HL-60/S4 treated with retinoic acid at 250 ng/mL for 4 days and 3 days (cell line): ENCODE results near the gene CHPT1.
"Not testable (repeated sequence)": the region's sequence is repeated elsewhere in the genome, so short reads cannot be mapped to it uniquely, and the experiment has no call there.

Experiments
- in situ Hi-C: fragments of 300-500 bp; cut with MboI; formaldehyde crosslinking; loops from 2 replicates; pipeline ENCODE4 v1.7.0; 2022; ENCODE audit warnings: low sequenced_read_pairs

CHPT1 gene

GRCh38 chr12:101697197-101697929, at the start of gene CHPT1:
CHPT1 (plus strand) TSS chr12:101697640; CDS start chr12:101697862, 222 bp downstream.
- in situ Hi-C loops, result no loop called here

DNA sequence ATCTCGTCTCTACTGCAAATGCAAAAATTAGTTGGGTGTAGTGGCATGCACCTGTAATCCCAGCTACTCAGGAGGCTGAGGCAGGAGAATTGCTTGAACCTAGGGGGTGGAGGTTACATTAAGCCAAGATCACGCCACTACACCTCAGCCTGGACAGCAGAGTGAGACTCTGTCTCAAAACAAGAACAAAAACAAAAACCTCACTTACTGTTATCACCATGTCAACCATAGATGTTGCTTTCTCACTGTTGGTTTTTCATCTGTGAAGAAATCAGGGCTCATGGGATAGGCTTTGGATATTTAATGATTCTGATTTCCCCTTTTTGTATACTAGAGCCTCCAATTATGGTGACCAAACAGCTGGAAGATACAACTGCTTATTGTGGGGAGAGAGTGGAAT, 49.7 kb upstream of the CHPT1 start:
- in situ Hi-C loops, result no loop called here

DNA sequence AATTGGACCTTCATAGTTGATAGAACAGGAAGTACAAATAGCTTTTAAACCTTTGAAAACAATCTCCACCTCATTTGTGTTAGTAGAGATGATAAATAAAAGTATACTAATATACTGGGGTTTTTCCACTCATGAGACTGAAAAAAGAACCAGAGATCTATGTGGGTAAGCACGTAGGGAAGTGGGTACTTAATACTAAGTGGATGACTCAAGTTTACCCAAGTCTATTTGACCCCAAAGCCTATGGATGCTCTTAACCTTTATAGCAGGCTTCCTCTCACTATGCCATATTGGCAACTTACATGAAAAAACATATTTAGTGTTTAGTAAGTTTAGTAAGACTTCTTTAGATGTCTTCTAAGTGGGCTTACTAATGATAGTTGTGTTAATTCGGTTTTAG, 49.2 kb upstream of the CHPT1 start:
- in situ Hi-C loops, result no loop called here

GRCh38 chr12:101650346-101651117, 46.9 kb upstream of the CHPT1 start:
- in situ Hi-C loops, result no loop called here

GRCh38 chr12:101653030-101653429, 44.4 kb upstream of the CHPT1 start:
- in situ Hi-C loops, result no loop called here

DNA sequence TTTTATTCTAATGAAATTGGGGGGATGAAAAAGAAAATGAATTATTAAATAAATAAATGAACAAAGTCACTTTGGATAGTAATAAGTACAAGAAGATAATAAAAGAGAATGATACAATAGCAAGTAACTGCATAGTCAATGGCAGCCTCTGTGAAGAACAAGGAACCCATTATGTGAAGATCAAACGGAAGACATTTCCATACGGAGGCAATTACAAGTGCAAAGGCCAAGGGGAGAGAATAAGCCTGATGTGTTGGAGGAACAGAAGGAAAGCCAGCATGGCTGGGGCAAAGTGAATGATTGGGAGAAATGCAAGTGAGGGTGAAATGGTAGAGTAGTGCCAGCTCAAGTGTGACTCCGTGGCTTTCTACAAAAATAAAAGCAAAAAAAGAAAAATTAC, 43.9 kb upstream of the CHPT1 start:
- in situ Hi-C loops, result no loop called here

GRCh38 chr12:101654442-101654841, 43.0 kb upstream of the CHPT1 start:
- in situ Hi-C loops, result no loop called here

- in situ Hi-C loops, result no loop called here
Observed at GRCh38 chr12:101655393-101655792, 42.0 kb upstream of the CHPT1 start.

DNA sequence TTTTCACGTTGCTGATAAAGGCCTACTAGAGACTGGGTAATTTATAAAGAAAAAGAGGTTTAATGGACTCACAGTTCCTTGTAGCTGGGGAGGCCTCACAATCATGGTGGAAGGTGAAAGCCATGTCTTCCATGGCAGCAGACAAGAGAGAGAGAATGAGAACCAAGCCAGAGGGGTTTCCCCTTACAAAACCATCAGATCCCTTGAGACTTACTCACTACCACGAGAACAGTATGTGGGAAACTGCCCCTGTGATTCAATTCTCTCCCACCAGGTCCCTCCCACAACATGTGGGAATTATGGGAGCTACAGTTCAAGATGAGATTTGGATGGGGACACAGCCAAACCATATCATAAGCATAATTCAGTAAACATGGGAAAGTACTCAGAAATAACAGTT, 36.8 kb upstream of the CHPT1 start:
- in situ Hi-C loops, result not testable (repeated sequence)

- in situ Hi-C loops, result no loop called here
Observed at GRCh38 chr12:101663298-101663697, 34.1 kb upstream of the CHPT1 start.

DNA sequence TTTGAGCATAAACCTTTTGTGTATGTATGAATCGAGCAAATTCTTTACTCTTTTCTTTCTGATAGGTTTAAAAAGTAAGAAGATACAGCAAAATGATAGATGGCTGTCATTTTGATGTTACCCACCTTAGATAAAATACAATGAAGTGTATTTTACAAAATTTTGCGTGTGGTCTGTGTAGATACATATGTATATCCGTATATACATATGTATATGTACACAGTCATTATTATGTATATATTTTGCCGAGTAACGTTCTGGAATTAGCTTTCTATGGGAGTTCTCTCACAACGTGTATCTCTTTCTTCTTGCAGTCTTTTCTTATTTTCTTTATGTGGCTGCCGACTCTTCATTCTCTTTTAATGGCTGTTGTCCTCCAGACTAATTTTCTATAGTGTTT, 32.4 kb upstream of the CHPT1 start:
- in situ Hi-C loops, result no loop called here

- in situ Hi-C loops, result no loop called here
Observed at GRCh38 chr12:101666052-101666728, 31.2 kb upstream of the CHPT1 start.

- in situ Hi-C loops, result no loop called here
Observed at GRCh38 chr12:101667591-101667990, 29.8 kb upstream of the CHPT1 start.

GRCh38 chr12:101670007-101670671, 27.3 kb upstream of the CHPT1 start:
- in situ Hi-C loops, result no loop called here

DNA sequence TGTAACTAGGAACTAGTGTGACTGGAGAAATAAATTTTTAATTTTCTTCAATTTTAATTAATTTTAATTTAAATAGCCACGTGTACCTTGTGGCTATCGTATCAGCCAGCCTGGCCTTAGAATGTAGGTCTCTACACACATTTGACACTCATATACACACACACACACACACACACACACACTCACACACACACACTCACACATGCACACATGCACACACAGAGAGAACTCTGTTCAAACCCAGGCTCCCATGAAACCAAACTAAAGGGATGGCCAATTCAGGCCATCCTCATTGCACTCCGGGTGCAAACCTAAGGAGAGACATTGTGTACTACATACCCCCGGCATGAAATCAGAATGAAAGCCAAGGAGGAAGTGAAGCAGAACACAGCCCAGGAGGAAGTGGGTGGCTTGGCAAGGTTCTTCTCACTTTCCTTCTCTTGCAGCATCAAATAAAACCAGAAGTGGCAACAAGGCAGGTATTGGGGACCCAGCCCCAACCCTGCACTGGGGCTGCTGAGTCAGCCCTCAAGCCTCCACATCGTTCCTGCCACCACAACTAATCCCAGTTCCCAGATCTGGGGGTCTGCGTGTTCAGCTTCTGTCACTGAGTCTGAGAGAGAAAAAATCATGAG, 26.2 kb upstream of the CHPT1 start:
- in situ Hi-C loops, result no loop called here

GRCh38 chr12:101671833-101672232, 25.6 kb upstream of the CHPT1 start:
- in situ Hi-C loops, result no loop called here

DNA sequence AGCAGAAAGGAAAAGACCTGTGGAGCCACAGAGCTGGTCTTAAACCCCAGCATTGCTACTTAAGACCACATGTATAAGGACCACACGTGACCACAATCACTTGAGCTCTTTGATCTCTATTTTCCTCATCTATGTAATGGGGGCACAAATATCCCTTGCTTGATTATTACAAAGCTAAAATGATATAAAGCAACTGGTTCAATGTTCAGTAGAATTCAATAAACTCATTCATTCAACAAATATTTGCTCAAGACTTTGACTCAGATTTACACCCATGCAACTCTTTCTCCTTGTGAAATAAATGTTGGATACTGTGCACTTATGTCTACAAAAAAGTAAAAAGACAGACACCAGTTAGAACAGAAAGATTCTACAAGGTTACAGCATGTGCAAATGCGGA, 21.9 kb upstream of the CHPT1 start:
- in situ Hi-C loops, result no loop called here

DNA sequence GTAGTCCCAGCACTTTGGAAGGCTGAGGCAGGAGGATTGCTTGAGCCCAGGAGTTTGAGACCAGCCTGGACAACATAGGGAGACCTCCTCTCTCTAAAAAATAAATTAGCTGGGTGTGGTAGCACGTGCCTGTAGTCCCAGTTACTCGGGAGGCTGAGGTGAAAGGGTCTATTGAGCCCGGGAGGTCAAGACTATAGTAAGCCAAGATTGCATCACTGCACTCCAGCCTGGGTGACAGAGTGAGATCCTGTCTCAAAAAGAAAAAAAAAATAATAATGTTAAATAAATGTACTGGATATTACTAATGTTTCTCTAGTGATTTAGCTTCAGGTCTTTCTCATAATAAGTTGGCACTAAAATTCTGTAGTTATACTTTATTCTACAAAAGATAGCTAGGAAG, 20.9 kb upstream of the CHPT1 start:
- in situ Hi-C loops, result not testable (repeated sequence)

- in situ Hi-C loops, result no loop called here
Observed at GRCh38 chr12:101678081-101678480, 19.4 kb upstream of the CHPT1 start.

- in situ Hi-C loops, result no loop called here
Observed at GRCh38 chr12:101680240-101680639, 17.2 kb upstream of the CHPT1 start.

DNA sequence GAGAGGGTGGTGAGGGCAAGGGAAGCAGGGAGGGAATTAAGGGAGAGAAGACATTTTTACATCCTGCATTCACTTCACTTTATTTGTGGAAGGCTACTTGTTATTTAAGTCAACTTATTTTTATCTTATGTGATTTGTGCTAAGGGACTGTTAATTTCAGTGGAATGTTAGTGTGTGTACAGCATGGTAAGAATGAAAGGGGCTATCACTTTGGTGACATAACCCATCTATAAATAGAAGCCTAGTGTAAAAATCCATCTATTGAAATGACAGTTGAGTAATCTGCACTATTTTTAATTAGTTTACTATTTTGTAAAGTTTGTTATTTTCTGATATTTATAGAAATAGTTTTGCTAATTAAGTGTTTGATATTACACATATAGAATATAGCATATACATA, 16.8 kb upstream of the CHPT1 start:
- in situ Hi-C loops, result no loop called here
